Osteoblast (primary cell): ENCODE measurements around the gene BTN2A1. TPM values are rescaled to one million over a fixed set of nuclear protein-coding genes. Genes with fewer than 3 reads are reported as not detected.

Experiments
- DNase-seq: peaks from one replicate; pipeline ENCODE4 v3.0.0; 2011; ENCODE audit warnings: low spot score, mixed read lengths; ENCODE audit not compliant: insufficient read length; ENCODE audit errors: missing footprints
- H2AFZ ChIP-seq: 2 replicates; pipeline ENCODE4 v1.6.0; 2011; ENCODE audit warnings: mild to moderate bottlenecking, low read length
- H3K27ac ChIP-seq: 2 replicates; pipeline ENCODE4 v1.5.1; 2011; ENCODE audit warnings: mild to moderate bottlenecking, low read depth, low read length, moderate library complexity
- H3K27me3 ChIP-seq: 2 replicates; pipeline ENCODE4 v1.6.0; 2012; ENCODE audit warnings: mild to moderate bottlenecking, control low read depth, inconsistent platforms, low read length, moderate library complexity; ENCODE audit not compliant: insufficient read depth
- H3K36me3 ChIP-seq: 2 replicates; pipeline ENCODE4 v1.5.1; 2011; ENCODE audit warnings: mild to moderate bottlenecking, low read length, control low read depth, moderate library complexity; ENCODE audit not compliant: insufficient read depth
- H3K4me1 ChIP-seq: 2 replicates; pipeline ENCODE4 v1.5.1; 2011; ENCODE audit warnings: mild to moderate bottlenecking, low read length, control low read depth, moderate library complexity; ENCODE audit not compliant: insufficient read depth
- H3K4me2 ChIP-seq: 2 replicates; pipeline ENCODE4 v1.6.0; 2011; ENCODE audit warnings: mild to moderate bottlenecking, low read length; ENCODE audit not compliant: insufficient read depth
- H3K4me3 ChIP-seq: fragments of 200-600 bp; sonication (generic); 3 replicates; pipeline ENCODE4 v1.5.1; 2012; ENCODE audit warnings: mild to moderate bottlenecking, low read length, inconsistent platforms; ENCODE audit not compliant: insufficient read depth
- H3K79me2 ChIP-seq: 2 replicates; pipeline ENCODE4 v1.6.0; 2012; ENCODE audit warnings: mild to moderate bottlenecking, low read length, control low read depth, inconsistent platforms; ENCODE audit not compliant: insufficient read depth
- H3K9me3 ChIP-seq: 2 replicates; pipeline ENCODE4 v1.5.1; 2011; ENCODE audit warnings: low read depth, low read length, control low read depth
- H4K20me1 ChIP-seq: 2 replicates; pipeline ENCODE4 v1.6.0; 2012; ENCODE audit warnings: mild to moderate bottlenecking, low read length, control low read depth; ENCODE audit not compliant: insufficient read depth
- total RNA-seq: library from RNA; depleted of rRNA; stranded (reverse); fragments of >200 nt; gene quantifications from 2 replicates; pipeline ENCODE4 v1.2.3, GENCODE V29; 2012
- TF ChIP-seq, protein P1 (sequence below): IDR thresholded peaks from 2 replicates; pipeline ENCODE4 v1.5.1; 2011; ENCODE audit warnings: mild to moderate bottlenecking, low read depth, low read length, moderate library complexity; ENCODE audit errors: extremely low read depth

BTN2A1 gene
- total RNA-seq, 1 donor: 10.5 TPM

DNA sequence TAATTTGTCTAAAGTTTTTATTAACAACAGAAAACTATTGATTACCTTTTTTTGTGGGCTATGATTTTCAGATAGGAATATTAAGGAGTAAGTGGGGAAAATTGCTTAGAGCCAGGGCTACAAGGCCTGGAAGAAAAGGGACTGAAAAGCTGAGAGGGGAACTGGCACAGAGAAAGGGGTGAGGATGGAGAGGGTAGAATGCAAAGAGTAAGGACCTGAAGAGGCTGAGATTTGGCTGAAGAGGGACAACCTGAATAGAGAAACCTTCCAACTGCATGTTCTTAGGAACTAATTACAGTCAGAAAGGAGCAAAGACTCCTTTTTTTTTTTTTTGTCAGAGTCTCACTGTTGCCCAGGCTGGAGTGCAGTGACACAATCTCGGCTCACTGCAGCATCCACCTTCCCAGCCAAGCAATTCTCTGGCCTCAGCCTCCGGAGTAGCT is 16.7 kb downstream of the BTN2A1 start:
- Histone ChIP-seq H3K27me3 (no peaks in the 10 kb centered on the region), H2AFZ (peak overlapping the region; percentile 82), H3K79me2 (peaks cover 2% of the 10 kb centered on the region), H3K4me2 (peak overlapping the region; percentile 88), H3K36me3 (no peaks in the 10 kb centered on the region), H3K27ac (peak overlapping the region; percentile 73), H3K9me3 (no peaks in the 10 kb centered on the region), H3K4me1 (peaks cover 15% of the 10 kb centered on the region), H3K4me3 (peak overlapping the region; percentile 68), H4K20me1 (no peaks in the 10 kb centered on the region)
- no peak for DNase-seq
- TF ChIP-seq, protein P1, sequence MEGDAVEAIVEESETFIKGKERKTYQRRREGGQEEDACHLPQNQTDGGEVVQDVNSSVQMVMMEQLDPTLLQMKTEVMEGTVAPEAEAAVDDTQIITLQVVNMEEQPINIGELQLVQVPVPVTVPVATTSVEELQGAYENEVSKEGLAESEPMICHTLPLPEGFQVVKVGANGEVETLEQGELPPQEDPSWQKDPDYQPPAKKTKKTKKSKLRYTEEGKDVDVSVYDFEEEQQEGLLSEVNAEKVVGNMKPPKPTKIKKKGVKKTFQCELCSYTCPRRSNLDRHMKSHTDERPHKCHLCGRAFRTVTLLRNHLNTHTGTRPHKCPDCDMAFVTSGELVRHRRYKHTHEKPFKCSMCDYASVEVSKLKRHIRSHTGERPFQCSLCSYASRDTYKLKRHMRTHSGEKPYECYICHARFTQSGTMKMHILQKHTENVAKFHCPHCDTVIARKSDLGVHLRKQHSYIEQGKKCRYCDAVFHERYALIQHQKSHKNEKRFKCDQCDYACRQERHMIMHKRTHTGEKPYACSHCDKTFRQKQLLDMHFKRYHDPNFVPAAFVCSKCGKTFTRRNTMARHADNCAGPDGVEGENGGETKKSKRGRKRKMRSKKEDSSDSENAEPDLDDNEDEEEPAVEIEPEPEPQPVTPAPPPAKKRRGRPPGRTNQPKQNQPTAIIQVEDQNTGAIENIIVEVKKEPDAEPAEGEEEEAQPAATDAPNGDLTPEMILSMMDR: no peak

- Histone ChIP-seq H3K4me1 (peaks cover 15% of the 10 kb centered on the region), H3K9me3 (no peaks in the 10 kb centered on the region), H2AFZ (peak overlapping the region; percentile 12), H3K79me2 (peaks cover 2% of the 10 kb centered on the region), H3K4me3 (no peak overlapping the region), H3K36me3 (no peaks in the 10 kb centered on the region), H4K20me1 (no peaks in the 10 kb centered on the region), H3K27ac (no peak overlapping the region), H3K4me2 (no peak overlapping the region), H3K27me3 (no peaks in the 10 kb centered on the region)
- TF ChIP-seq, protein P1: no peak
- DNase-seq: peak; percentile 44
These were observed 18.3 kb downstream of the BTN2A1 start for GRCh38 chr6:26475823-26476729.

- Histone ChIP-seq H3K27ac (no peak overlapping the region), H3K79me2 (peaks cover 2% of the 10 kb centered on the region), H4K20me1 (no peaks in the 10 kb centered on the region), H3K9me3 (no peaks in the 10 kb centered on the region), H3K36me3 (no peaks in the 10 kb centered on the region), H2AFZ (no peak overlapping the region), H3K27me3 (no peaks in the 10 kb centered on the region), H3K4me3 (no peak overlapping the region), H3K4me1 (peaks cover 15% of the 10 kb centered on the region), H3K4me2 (no peak overlapping the region)
- no peak for DNase-seq
- TF ChIP-seq, protein P1: no peak
These were observed 19.1 kb downstream of the BTN2A1 start for GRCh38 chr6:26476896-26477295.

GRCh38 chr6:26477426-26477825 is 19.7 kb downstream of the BTN2A1 start:
- Histone ChIP-seq H2AFZ (no peak overlapping the region), H3K4me2 (no peak overlapping the region), H4K20me1 (no peaks in the 10 kb centered on the region), H3K4me3 (no peak overlapping the region), H3K27me3 (no peaks in the 10 kb centered on the region), H3K4me1 (peaks cover 15% of the 10 kb centered on the region), H3K27ac (no peak overlapping the region), H3K79me2 (peaks cover 2% of the 10 kb centered on the region), H3K9me3 (no peaks in the 10 kb centered on the region), H3K36me3 (no peaks in the 10 kb centered on the region)
- TF ChIP-seq, protein P1: no peak
- DNase-seq: no peak
